CD4-positive, alpha-beta T cell (primary cell): Measurements from ENCODE around the gene UPF2. TPM values are rescaled to one million over a fixed set of nuclear protein-coding genes. Genes with fewer than 3 reads are reported as not detected.

Experiments
- ATAC-seq: fragments of 200-7000 bp; cut with Tn5 transposase; one replicate; pipeline ENCODE4 v1.10.0; 2022; ENCODE audit warnings: mild to moderate bottlenecking; ENCODE audit not compliant: poor library complexity
- CTCF ChIA-PET: fragments of 350-600 bp; sonication (Branson Sonifier 250); formaldehyde crosslinking; loops from one replicate; lab custom pipeline; 2021; ENCODE audit warnings: antibody characterized with exemption, inconsistent platforms; lab: Charles Lee
- POLR2A ChIA-PET: fragments of 350-600 bp; sonication (Branson Sonifier 250); formaldehyde crosslinking; loops from one replicate; lab custom pipeline; 2021; ENCODE audit warnings: antibody characterized with exemption, inconsistent platforms; lab: Charles Lee
- DNase-seq, 14 experiments: peaks; one replicate each; pipeline ENCODE4 v3.0.0-alpha.2; 2013 to 2020; ENCODE audit warnings: mixed read lengths in 2 of 14
- H3K27ac ChIP-seq, 2 donors: one replicate each; pipeline versions ENCODE4 v1.5.1 to v1.7.0; 2013; ENCODE audit warnings: low read length in 2 of 2, low read depth in 1 of 2, mild to moderate bottlenecking in 1 of 2
- H3K27me3 ChIP-seq, 2 experiments: 1 replicate in 1 of 2; 2 replicates in 1 of 2; pipeline versions ENCODE4 v1.6.1 to v1.7.0; 2013; ENCODE audit warnings: low read length in 2 of 2, control low read depth in 1 of 2, mild to moderate bottlenecking in 1 of 2, moderate library complexity in 1 of 2; ENCODE audit not compliant: insufficient read depth in 2 of 2, control insufficient read depth in 1 of 2
- H3K36me3 ChIP-seq: one replicate; pipeline ENCODE4 v1.6.1; 2013; ENCODE audit warnings: low read length, control low read depth; ENCODE audit not compliant: insufficient read depth
- H3K4me1 ChIP-seq: one replicate; pipeline ENCODE4 v1.6.1; 2013; ENCODE audit warnings: low read length, control low read depth; ENCODE audit not compliant: insufficient read depth
- H3K4me3 ChIP-seq: one replicate; pipeline ENCODE4 v1.5.1; 2013; ENCODE audit warnings: mild to moderate bottlenecking, low read length, moderate library complexity
- H3K9me3 ChIP-seq, 2 experiments: 1 replicate in 1 of 2; 2 replicates in 1 of 2; pipeline versions ENCODE4 v1.6.1 to v1.7.0; 2013; ENCODE audit warnings: low read length in 2 of 2, mild to moderate bottlenecking in 2 of 2, control low read depth in 1 of 2, moderate library complexity in 1 of 2; ENCODE audit not compliant: control insufficient read depth in 1 of 2, insufficient read depth in 1 of 2
- H3K27ac Mint-ChIP-seq: one replicate; pipeline ENCODE4 v1.8.0; 2020; ENCODE audit warnings: mixed read lengths
- H3K27me3 Mint-ChIP-seq: one replicate; pipeline ENCODE4 v1.8.0; 2021; ENCODE audit warnings: mixed read lengths
- H3K36me3 Mint-ChIP-seq: one replicate; pipeline ENCODE4 v1.8.0; 2021; ENCODE audit warnings: low read depth, mixed read lengths
- H3K4me1 Mint-ChIP-seq: one replicate; pipeline ENCODE4 v1.8.0; 2021; ENCODE audit warnings: low read depth, mixed read lengths
- H3K4me3 Mint-ChIP-seq: one replicate; pipeline ENCODE4 v1.8.0; 2020; ENCODE audit warnings: mild to moderate bottlenecking, mixed read lengths
- H3K9me3 Mint-ChIP-seq: one replicate; pipeline ENCODE4 v1.8.0; 2020; ENCODE audit warnings: mixed read lengths
- intact Hi-C, 2 experiments: fragments of 100-400 bp; cut with DNase I in 1 of 2; cut with micrococcal nuclease in 1 of 2; formaldehyde crosslinking; loops; one replicate each; pipeline versions ENCODE4 v1.15.1 to v1.9.0; 2023 to 2025; cut with DNase I, micrococcal nuclease
- total RNA-seq, 174 experiments: library from RNA in 2 of 174; stranded (reverse) in 2 of 174; gene quantifications; one replicate each; pipeline ENCODE4 v1.2.3 and lab custom pipeline; 2021 to 2026
- TF ChIP-seq, protein P1 (sequence below): fragments of 200-600 bp; IDR thresholded peaks from one replicate; pipeline ENCODE4 v1.8.0; 2022; ENCODE audit warnings: antibody characterized with exemption, mild to moderate bottlenecking

Gene UPF2
- total RNA-seq, 2 experiments from 2014 or later: 14.5 to 15.3 TPM

DNA sequence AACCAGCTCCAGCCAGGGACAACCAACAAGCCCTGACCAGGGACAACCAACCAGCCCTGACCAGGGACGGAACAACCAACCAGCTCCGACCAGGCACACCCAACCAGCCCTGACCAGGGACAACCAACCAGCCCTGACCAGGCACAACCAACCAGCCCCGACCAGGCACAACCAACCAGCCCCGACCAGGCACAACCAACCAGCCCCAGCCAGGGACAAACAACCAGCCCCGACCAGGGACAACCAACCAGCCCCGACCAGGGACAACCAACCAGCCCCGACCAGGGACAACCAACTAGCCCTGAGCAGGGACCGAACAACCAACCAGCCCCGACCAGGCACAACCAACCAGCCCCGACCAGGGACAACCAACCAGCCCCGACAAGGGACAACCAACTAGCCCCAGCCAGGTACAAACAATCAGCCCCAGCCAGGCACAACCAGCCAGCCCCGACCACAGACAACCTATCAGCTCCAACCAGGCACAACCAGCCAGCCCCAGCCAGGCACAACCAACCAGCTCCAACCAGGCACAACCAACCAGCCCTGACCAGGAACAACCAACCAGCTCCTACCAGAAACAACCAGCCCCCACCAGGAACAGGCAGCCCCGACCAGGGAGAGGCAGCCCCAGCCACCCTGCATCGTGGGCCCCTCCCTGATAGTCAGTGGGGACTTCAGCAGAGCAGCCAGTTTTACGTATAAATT lies 163.1 kb downstream of the UPF2 start:
- no peak overlapping the region for H3K4me3 Mint-ChIP-seq
- ATAC-seq (no peak), DNase-seq (no peak)
- TF ChIP-seq, protein P1, sequence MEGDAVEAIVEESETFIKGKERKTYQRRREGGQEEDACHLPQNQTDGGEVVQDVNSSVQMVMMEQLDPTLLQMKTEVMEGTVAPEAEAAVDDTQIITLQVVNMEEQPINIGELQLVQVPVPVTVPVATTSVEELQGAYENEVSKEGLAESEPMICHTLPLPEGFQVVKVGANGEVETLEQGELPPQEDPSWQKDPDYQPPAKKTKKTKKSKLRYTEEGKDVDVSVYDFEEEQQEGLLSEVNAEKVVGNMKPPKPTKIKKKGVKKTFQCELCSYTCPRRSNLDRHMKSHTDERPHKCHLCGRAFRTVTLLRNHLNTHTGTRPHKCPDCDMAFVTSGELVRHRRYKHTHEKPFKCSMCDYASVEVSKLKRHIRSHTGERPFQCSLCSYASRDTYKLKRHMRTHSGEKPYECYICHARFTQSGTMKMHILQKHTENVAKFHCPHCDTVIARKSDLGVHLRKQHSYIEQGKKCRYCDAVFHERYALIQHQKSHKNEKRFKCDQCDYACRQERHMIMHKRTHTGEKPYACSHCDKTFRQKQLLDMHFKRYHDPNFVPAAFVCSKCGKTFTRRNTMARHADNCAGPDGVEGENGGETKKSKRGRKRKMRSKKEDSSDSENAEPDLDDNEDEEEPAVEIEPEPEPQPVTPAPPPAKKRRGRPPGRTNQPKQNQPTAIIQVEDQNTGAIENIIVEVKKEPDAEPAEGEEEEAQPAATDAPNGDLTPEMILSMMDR: no peak
- ChIA-PET CTCF (no interaction called here), POLR2A (no interaction called here)
- Histone ChIP-seq H3K9me3 (no peaks in the 10 kb centered on the region), H3K27ac (no peak overlapping the region), H3K27me3 (no peaks in the 10 kb centered on the region), H3K4me1 (peaks cover 29% of the 10 kb centered on the region), H3K36me3 (no peaks in the 10 kb centered on the region), H3K4me3 (no peak overlapping the region)
- H3K36me3 Mint-ChIP-seq: no peaks in the 10 kb centered on the region
- H3K27ac Mint-ChIP-seq: no peak overlapping the region
- peaks cover 1% of the 10 kb centered on the region for H3K4me1 Mint-ChIP-seq
- H3K9me3 Mint-ChIP-seq: no peaks in the 10 kb centered on the region
- H3K27me3 Mint-ChIP-seq: no peaks in the 10 kb centered on the region
- intact Hi-C loops: no loop called here

DNA sequence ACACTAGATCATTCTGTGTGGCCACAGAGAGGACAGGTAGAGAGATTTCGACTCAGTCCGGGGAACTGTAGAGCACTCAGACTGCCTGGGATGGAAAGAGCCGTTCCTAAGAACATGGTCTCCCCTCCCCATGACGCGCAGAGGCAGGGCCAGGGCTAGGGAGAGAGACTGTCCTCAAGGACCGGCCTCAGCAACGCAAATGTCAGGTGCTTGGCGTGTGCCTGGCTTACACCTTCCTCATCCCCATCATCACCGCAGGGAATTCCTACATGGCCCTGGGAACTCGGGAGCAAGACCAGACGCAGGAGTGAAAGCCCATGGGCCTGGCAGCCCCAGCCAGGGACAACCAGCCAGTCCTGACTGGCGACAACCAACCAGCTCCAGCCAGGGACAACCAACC lies 163.8 kb downstream of the UPF2 start:
- Histone ChIP-seq H3K27me3 (no peaks in the 10 kb centered on the region), H3K4me3 (no peak overlapping the region), H3K36me3 (no peaks in the 10 kb centered on the region), H3K9me3 (no peaks in the 10 kb centered on the region), H3K4me1 (peaks cover 36% of the 10 kb centered on the region), H3K27ac (no peak overlapping the region)
- H3K9me3 Mint-ChIP-seq: no peaks in the 10 kb centered on the region
- POLR2A ChIA-PET: no interaction called here
- CTCF ChIA-PET: no interaction called here
- no peaks in the 10 kb centered on the region for H3K27me3 Mint-ChIP-seq
- ATAC-seq (no peak), DNase-seq (no peak)
- no peaks in the 10 kb centered on the region for H3K36me3 Mint-ChIP-seq
- peaks cover 4% of the 10 kb centered on the region for H3K4me1 Mint-ChIP-seq
- no peak overlapping the region for H3K4me3 Mint-ChIP-seq
- TF ChIP-seq, protein P1: no peak
- intact Hi-C loops: no loop called here
- no peak overlapping the region for H3K27ac Mint-ChIP-seq

DNA sequence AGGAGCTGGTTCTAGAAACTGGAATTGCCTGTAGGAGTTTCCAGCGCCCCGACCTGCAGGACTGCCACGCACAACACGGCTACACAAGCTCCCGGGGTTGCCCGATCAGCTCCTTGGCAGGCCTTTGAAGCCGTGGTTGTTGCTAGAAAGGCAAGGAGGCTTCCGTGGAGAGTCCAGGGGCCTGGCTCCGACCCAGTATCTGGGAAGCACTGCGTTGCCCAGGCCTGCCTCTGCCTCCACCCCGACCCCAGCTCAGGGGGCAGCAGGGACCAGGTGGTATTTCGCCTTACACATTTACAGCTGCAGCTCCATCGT lies 165.1 kb downstream of the UPF2 start:
- no peak overlapping the region for H3K27ac ChIP-seq
- ATAC-seq (no peak), DNase-seq (no peak)
- no peaks in the 10 kb centered on the region for H3K9me3 Mint-ChIP-seq
- peaks cover 28% of the 10 kb centered on the region for H3K4me1 ChIP-seq
- POLR2A ChIA-PET: no interaction called here
- no peaks in the 10 kb centered on the region for H3K9me3 ChIP-seq
- H3K27me3 ChIP-seq: peaks cover 0 to 3% of the 10 kb centered on the region in 2 experiments
- no peaks in the 10 kb centered on the region for H3K36me3 Mint-ChIP-seq
- peaks cover 4% of the 10 kb centered on the region for H3K4me1 Mint-ChIP-seq
- H3K36me3 ChIP-seq: no peaks in the 10 kb centered on the region
- intact Hi-C loops: no loop called here
- no peak overlapping the region for H3K4me3 ChIP-seq
- no peak overlapping the region for H3K27ac Mint-ChIP-seq
- CTCF ChIA-PET: no interaction called here
- no peak overlapping the region for H3K4me3 Mint-ChIP-seq
- H3K27me3 Mint-ChIP-seq: no peaks in the 10 kb centered on the region
- TF ChIP-seq, protein P1: no peak
